ENCODE measurements around the gene HMGCS1. TPM values are rescaled to one million over a fixed set of nuclear protein-coding genes. Genes with fewer than 3 reads are reported as not detected.
"Not testable (repeated sequence)": the region's sequence is repeated elsewhere in the genome, so short reads cannot be mapped to it uniquely, and the experiment has no call there.

The HMGCS1 gene
- total and polyA plus RNA-seq, 4 donors, result 162 to 630 (median 458) TPM

- no CpG with 5 or more reads among the region's 3 CpGs for WGBS (ENCODE audit: insufficient coverage)
- DNase-seq (ENCODE audit: low read depth in 4 of 6, low spot score in 6 of 6), result no peak
Observed at GRCh38 chr5:43315682-43316081, 2.5 kb upstream of the HMGCS1 start.

DNA sequence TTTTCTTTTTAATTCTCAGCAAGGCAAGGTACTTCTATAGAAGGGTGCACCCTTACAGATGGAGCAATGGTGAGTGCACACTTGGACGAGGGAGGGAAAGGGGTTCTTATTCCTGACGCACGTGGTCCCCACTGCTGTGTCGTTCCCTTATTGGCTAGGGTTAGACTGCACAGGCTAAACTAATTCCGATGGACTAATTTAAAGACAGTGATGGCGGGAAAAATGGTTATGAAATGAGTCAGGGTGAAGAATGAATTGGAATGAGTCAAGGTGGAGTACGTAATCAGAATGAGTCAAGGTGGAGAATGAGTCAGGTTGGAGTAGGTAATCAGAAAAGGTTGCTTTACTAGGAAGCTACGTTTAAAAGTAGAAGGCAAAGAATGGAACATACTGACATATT lies 2.1 kb upstream of the HMGCS1 start:
- Histone ChIP-seq H3K4me3 (ENCODE audit: low read depth, low read length) (no peak overlapping the region), H3K27me3 (ENCODE audit: control insufficient read depth, insufficient read depth, low read length) (no peaks in the 10 kb centered on the region), H3K9me3 (ENCODE audit: control insufficient read depth, insufficient read depth, low read length) (no peaks in the 10 kb centered on the region), H3K27ac (ENCODE audit: low read depth, low read length) (no peak overlapping the region), H3K4me1 (ENCODE audit: control insufficient read depth, insufficient read depth, low read length) (no peaks in the 10 kb centered on the region), H3K36me3 (ENCODE audit: control insufficient read depth, insufficient read depth, low read length) (no peaks in the 10 kb centered on the region)
- no peak for DNase-seq (ENCODE audit: low read depth in 4 of 6, low spot score in 6 of 6)
- 98% methylated on average over 7 of the region's 8 CpGs for WGBS (ENCODE audit: insufficient coverage)

More at GRCh38 chr5:43315682-43316081, 2.5 kb upstream of the HMGCS1 start:
- no peaks in the 10 kb centered on the region for H3K27me3 ChIP-seq (ENCODE audit: control insufficient read depth, insufficient read depth, low read length)
- no peak overlapping the region for H3K4me3 ChIP-seq (ENCODE audit: low read depth, low read length)
- no peaks in the 10 kb centered on the region for H3K36me3 ChIP-seq (ENCODE audit: control insufficient read depth, insufficient read depth, low read length)
- no peaks in the 10 kb centered on the region for H3K9me3 ChIP-seq (ENCODE audit: control insufficient read depth, insufficient read depth, low read length)
- no peaks in the 10 kb centered on the region for H3K4me1 ChIP-seq (ENCODE audit: control insufficient read depth, insufficient read depth, low read length)
- no peak overlapping the region for H3K27ac ChIP-seq (ENCODE audit: low read depth, low read length)

DNA sequence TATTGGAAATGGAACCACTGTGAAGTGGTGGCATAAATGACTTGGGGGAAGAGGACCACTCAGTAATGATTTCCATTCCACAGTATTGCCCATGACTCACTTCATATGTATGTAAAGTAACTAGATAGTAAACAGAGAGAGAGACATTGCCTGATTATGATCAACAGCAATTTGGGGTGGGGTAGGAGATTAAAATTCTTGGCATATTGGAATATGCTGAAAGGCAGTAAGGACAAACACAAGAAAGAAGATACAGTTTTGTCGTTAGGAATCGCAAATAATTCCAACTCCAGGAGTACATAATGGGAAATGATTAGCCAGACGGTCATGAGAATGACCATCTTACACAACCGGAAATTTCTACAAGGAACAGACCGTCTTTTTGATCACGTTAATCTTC lies 1.5 kb upstream of the HMGCS1 start:
- no peaks in the 10 kb centered on the region for H3K9me3 ChIP-seq (ENCODE audit: control insufficient read depth, insufficient read depth, low read length)
- H3K27me3 ChIP-seq (ENCODE audit: control insufficient read depth, insufficient read depth, low read length), result no peaks in the 10 kb centered on the region
- WGBS (ENCODE audit: insufficient coverage), result no CpG with 5 or more reads among the region's 6 CpGs
- H3K36me3 ChIP-seq (ENCODE audit: control insufficient read depth, insufficient read depth, low read length), result no peaks in the 10 kb centered on the region
- DNase-seq (ENCODE audit: low read depth in 4 of 6, low spot score in 6 of 6), result no peak
- no peaks in the 10 kb centered on the region for H3K4me1 ChIP-seq (ENCODE audit: control insufficient read depth, insufficient read depth, low read length)
- peak overlapping the region; percentile 98 for H3K27ac ChIP-seq (ENCODE audit: low read depth, low read length)
- no peak overlapping the region for H3K4me3 ChIP-seq (ENCODE audit: low read depth, low read length)

- Histone ChIP-seq H3K4me1 (ENCODE audit: control insufficient read depth, insufficient read depth, low read length) (peaks cover 6% of the 10 kb centered on the region), H3K4me3 (ENCODE audit: low read depth, low read length) (peak overlapping the region; percentile 100), H3K9me3 (ENCODE audit: control insufficient read depth, insufficient read depth, low read length) (no peaks in the 10 kb centered on the region), H3K36me3 (ENCODE audit: control insufficient read depth, insufficient read depth, low read length) (no peaks in the 10 kb centered on the region), H3K27ac (ENCODE audit: low read depth, low read length) (peak overlapping the region; percentile 98), H3K27me3 (ENCODE audit: control insufficient read depth, insufficient read depth, low read length) (no peaks in the 10 kb centered on the region)
- 29% methylated on average over 4 of the region's 8 CpGs for WGBS (ENCODE audit: insufficient coverage)
- DNase-seq (ENCODE audit: low read depth in 4 of 6, low spot score in 6 of 6), result no peak
Observed at GRCh38 chr5:43313854-43314457, 744 bp upstream of the HMGCS1 start.

DNA sequence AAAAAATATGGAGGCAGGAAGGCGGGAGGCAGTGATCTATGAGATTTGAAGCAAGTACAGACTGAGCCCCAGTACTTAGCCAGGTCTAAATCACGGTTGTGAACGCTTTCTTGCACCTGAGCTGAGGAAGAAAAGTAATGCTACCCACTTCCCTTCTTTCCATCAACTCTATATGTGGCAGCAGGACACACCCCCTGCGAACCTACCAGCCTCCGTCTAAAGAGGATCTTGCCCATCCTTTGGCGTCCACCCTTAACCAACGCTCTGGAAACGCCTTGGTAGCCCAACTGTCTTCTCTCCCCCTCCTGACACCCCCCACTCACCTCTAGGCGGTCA lies 545 bp downstream of the HMGCS1 start:
- no peaks in the 10 kb centered on the region for H3K36me3 ChIP-seq (ENCODE audit: control insufficient read depth, insufficient read depth, low read length)
- WGBS (ENCODE audit: insufficient coverage), result 0% methylated on average over 6 of the region's 9 CpGs
- H3K4me1 ChIP-seq (ENCODE audit: control insufficient read depth, insufficient read depth, low read length), result peaks cover 6% of the 10 kb centered on the region
- no peaks in the 10 kb centered on the region for H3K27me3 ChIP-seq (ENCODE audit: control insufficient read depth, insufficient read depth, low read length)
- no peak for DNase-seq (ENCODE audit: low read depth in 4 of 6, low spot score in 6 of 6)
- peak overlapping the region; percentile 100 for H3K4me3 ChIP-seq (ENCODE audit: low read depth, low read length)
- peak overlapping the region; percentile 98 for H3K27ac ChIP-seq (ENCODE audit: low read depth, low read length)
- H3K9me3 ChIP-seq (ENCODE audit: control insufficient read depth, insufficient read depth, low read length), result no peaks in the 10 kb centered on the region

- no peaks in the 10 kb centered on the region for H3K36me3 ChIP-seq (ENCODE audit: control insufficient read depth, insufficient read depth, low read length)
- no peaks in the 10 kb centered on the region for H3K27me3 ChIP-seq (ENCODE audit: control insufficient read depth, insufficient read depth, low read length)
- WGBS (ENCODE audit: insufficient coverage), result 0% methylated on average over 2 of the region's 6 CpGs
- DNase-seq (ENCODE audit: low read depth in 4 of 6, low spot score in 6 of 6), result peak in 2 of 6 donors; percentile 24 to 49
- H3K27ac ChIP-seq (ENCODE audit: low read depth, low read length), result peak overlapping the region; percentile 98
- H3K9me3 ChIP-seq (ENCODE audit: control insufficient read depth, insufficient read depth, low read length), result no peaks in the 10 kb centered on the region
- peaks cover 6% of the 10 kb centered on the region for H3K4me1 ChIP-seq (ENCODE audit: control insufficient read depth, insufficient read depth, low read length)
- peak overlapping the region; percentile 100 for H3K4me3 ChIP-seq (ENCODE audit: low read depth, low read length)
Observed at GRCh38 chr5:43312076-43312661, 1.0 kb downstream of the HMGCS1 start.

- no peaks in the 10 kb centered on the region for H3K27me3 ChIP-seq (ENCODE audit: control insufficient read depth, insufficient read depth, low read length)
- DNase-seq (ENCODE audit: low read depth in 4 of 6, low spot score in 6 of 6), result no peak
- peak overlapping the region; percentile 2 for H3K4me3 ChIP-seq (ENCODE audit: low read depth, low read length)
- peaks cover 10% of the 10 kb centered on the region for H3K4me1 ChIP-seq (ENCODE audit: control insufficient read depth, insufficient read depth, low read length)
- peaks cover 2% of the 10 kb centered on the region for H3K36me3 ChIP-seq (ENCODE audit: control insufficient read depth, insufficient read depth, low read length)
- peak overlapping the region; percentile 33 for H3K27ac ChIP-seq (ENCODE audit: low read depth, low read length)
- no peaks in the 10 kb centered on the region for H3K9me3 ChIP-seq (ENCODE audit: control insufficient read depth, insufficient read depth, low read length)
Observed at GRCh38 chr5:43309637-43310036, 3.6 kb downstream of the HMGCS1 start.

GRCh38 chr5:43309122-43309521 lies 4.1 kb downstream of the HMGCS1 start:
- DNase-seq (ENCODE audit: low read depth in 4 of 6, low spot score in 6 of 6), result no peak
- peaks cover 2% of the 10 kb centered on the region for H3K36me3 ChIP-seq (ENCODE audit: control insufficient read depth, insufficient read depth, low read length)
- no peaks in the 10 kb centered on the region for H3K27me3 ChIP-seq (ENCODE audit: control insufficient read depth, insufficient read depth, low read length)
- H3K27ac ChIP-seq (ENCODE audit: low read depth, low read length), result peak overlapping the region; percentile 33
- H3K4me3 ChIP-seq (ENCODE audit: low read depth, low read length), result no peak overlapping the region
- 0% methylated on average over 1 of the region's 3 CpGs for WGBS (ENCODE audit: insufficient coverage)
- no peaks in the 10 kb centered on the region for H3K9me3 ChIP-seq (ENCODE audit: control insufficient read depth, insufficient read depth, low read length)
- H3K4me1 ChIP-seq (ENCODE audit: control insufficient read depth, insufficient read depth, low read length), result peaks cover 10% of the 10 kb centered on the region

GRCh38 chr5:43306954-43307353 lies 6.3 kb downstream of the HMGCS1 start:
- WGBS (ENCODE audit: insufficient coverage), result 80% methylated on average over 3 of the region's 5 CpGs
- not testable (repeated sequence) for H3K27ac ChIP-seq (ENCODE audit: low read depth, low read length); H3K27me3 ChIP-seq (ENCODE audit: control insufficient read depth, insufficient read depth, low read length); H3K9me3 ChIP-seq (ENCODE audit: control insufficient read depth, insufficient read depth, low read length); H3K36me3 ChIP-seq (ENCODE audit: control insufficient read depth, insufficient read depth, low read length); DNase-seq (ENCODE audit: low read depth in 4 of 6, low spot score in 6 of 6); H3K4me3 ChIP-seq (ENCODE audit: low read depth, low read length)
- peaks cover 13% of the 10 kb centered on the region for H3K4me1 ChIP-seq (ENCODE audit: control insufficient read depth, insufficient read depth, low read length)

DNA sequence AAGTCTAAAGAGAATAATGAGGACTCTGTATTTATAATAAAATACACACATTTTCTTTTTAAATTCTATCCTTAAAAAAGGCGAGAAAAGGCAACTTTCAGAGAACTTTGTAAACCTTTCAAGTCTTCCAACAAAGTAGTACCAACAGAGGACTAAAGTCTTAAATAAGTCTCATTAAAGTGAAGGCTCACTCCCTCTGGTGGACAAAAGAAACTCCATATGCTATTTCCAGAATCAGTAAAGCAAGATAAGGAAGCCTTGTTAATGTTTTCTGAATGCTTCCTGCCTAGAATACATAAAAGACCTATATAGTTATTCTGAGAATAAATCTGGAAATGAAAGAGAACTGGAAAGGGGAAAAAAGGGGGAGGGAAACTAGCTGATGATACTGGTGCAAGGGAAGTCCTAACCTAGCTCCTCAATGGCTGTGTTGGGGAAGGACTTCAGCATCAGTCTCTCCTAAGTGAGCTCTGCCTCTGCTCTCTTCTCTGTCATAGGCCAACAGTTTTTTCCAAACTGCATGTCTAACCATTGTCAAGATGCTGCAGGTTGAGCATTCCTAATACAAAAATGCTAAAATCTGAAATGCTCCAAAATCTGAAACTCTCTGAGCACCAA lies 7.2 kb downstream of the HMGCS1 start:
- H3K27ac ChIP-seq (ENCODE audit: low read depth, low read length), result no peak overlapping the region
- no CpG with 5 or more reads among the region's 1 CpG for WGBS (ENCODE audit: insufficient coverage)
- H3K36me3 ChIP-seq (ENCODE audit: control insufficient read depth, insufficient read depth, low read length), result peaks cover 2% of the 10 kb centered on the region
- H3K4me1 ChIP-seq (ENCODE audit: control insufficient read depth, insufficient read depth, low read length), result peaks cover 13% of the 10 kb centered on the region
- H3K4me3 ChIP-seq (ENCODE audit: low read depth, low read length), result no peak overlapping the region
- no peaks in the 10 kb centered on the region for H3K27me3 ChIP-seq (ENCODE audit: control insufficient read depth, insufficient read depth, low read length)
- DNase-seq (ENCODE audit: low read depth in 4 of 6, low spot score in 6 of 6), result peak in 4 of 6 donors; percentile 38 to 91 (median 74)
- H3K9me3 ChIP-seq (ENCODE audit: control insufficient read depth, insufficient read depth, low read length), result no peaks in the 10 kb centered on the region

Data from spinal cord (tissue), 10 donors.